HepG2 (cell line): ENCODE results near the gene PPP1R15B. TPM values are rescaled to one million over a fixed set of nuclear protein-coding genes. Genes with fewer than 3 reads are reported as not detected.
A peak's percentile ranks its signal among the peaks of the same experiment; 100 is the strongest.

Experiments used
- ESRRA ChIP-seq: sonication (generic); formaldehyde crosslinking; IDR thresholded peaks from 2 replicates; pipeline ENCODE4 v1.5.1; 2020; ENCODE audit warnings: mild to moderate bottlenecking, low read depth, missing genetic modification reagents
- FOXA3 ChIP-seq: IDR thresholded peaks from 2 replicates; pipeline ENCODE4 v1.6.1; 2016; ENCODE audit warnings: missing genetic modification reagents, missing compliant biosample characterization
- FOXM1 ChIP-seq: sonication (generic); formaldehyde crosslinking; IDR thresholded peaks from 2 replicates; pipeline ENCODE4 v1.5.0; 2020; ENCODE audit warnings: missing genetic modification reagents
- KAT2B ChIP-seq: fragments of 150-350 bp; IDR thresholded peaks from 2 replicates; pipeline ENCODE4 v1.6.1; 2014; ENCODE audit warnings: low read depth, low read length, borderline replicate concordance
- KLF9 ChIP-seq: IDR thresholded peaks from 2 replicates; pipeline ENCODE4 v1.6.1; 2016; ENCODE audit warnings: low read depth
- LCORL ChIP-seq, 2 experiments: fragments of 450-650 bp in 1 of 2; sonication (generic) in 1 of 2; formaldehyde crosslinking in 1 of 2; IDR thresholded peaks; 2 replicates each; pipeline versions ENCODE4 v1.5.0 to v1.6.1; 2017 to 2020; ENCODE audit warnings: antibody characterized with exemption in 1 of 2, missing genetic modification reagents in 1 of 2
- MBNL3 ChIP-seq: fragments of 250-450 bp; sonication (Bioruptor Pico); conservative IDR thresholded peaks from 2 replicates; pipeline ENCODE4 v1.8.0; 2022; ENCODE audit warnings: mild to moderate bottlenecking, inconsistent platforms
- MEIS2 ChIP-seq: sonication (generic); formaldehyde crosslinking; IDR thresholded peaks from 2 replicates; pipeline ENCODE4 v1.9.0; 2021; ENCODE audit warnings: mild to moderate bottlenecking, missing genetic modification reagents
- NR2F6 ChIP-seq, 2 experiments: IDR thresholded peaks; 2 replicates each; pipeline ENCODE4 v1.6.1; 2016; ENCODE audit warnings: antibody characterized with exemption in 1 of 2, mild to moderate bottlenecking in 1 of 2
- REXO4 ChIP-seq: sonication (generic); formaldehyde crosslinking; IDR thresholded peaks from 2 replicates; pipeline ENCODE4 v1.8.0; 2022; ENCODE audit warnings: missing genetic modification reagents, mild to moderate bottlenecking, borderline replicate concordance
- SMAD1 ChIP-seq: sonication (generic); formaldehyde crosslinking; IDR thresholded peaks from 2 replicates; pipeline ENCODE4 v1.4.0; 2020; ENCODE audit warnings: missing genetic modification reagents, low read depth, mild to moderate bottlenecking, borderline replicate concordance
- SNAPC2 ChIP-seq: sonication (generic); formaldehyde crosslinking; IDR thresholded peaks from 2 replicates; pipeline ENCODE4 v1.8.1; 2022; ENCODE audit warnings: mild to moderate bottlenecking, missing genetic modification reagents
- SRSF4 ChIP-seq: fragments of 200-400 bp; formaldehyde crosslinking; IDR thresholded peaks from one replicate; pipeline ENCODE4 v1.6.1; 2018; ENCODE audit warnings: mild to moderate bottlenecking, low read depth, low read length, moderate library complexity; ENCODE audit not compliant: poor library complexity, severe bottlenecking
- TOE1 ChIP-seq: sonication (generic); formaldehyde crosslinking; IDR thresholded peaks from 2 replicates; pipeline ENCODE4 v1.4.0; 2020; ENCODE audit warnings: mild to moderate bottlenecking, missing genetic modification reagents
- XBP1 ChIP-seq: sonication (generic); formaldehyde crosslinking; IDR thresholded peaks from 2 replicates; pipeline ENCODE4 v1.5.0; 2020; ENCODE audit warnings: missing genetic modification reagents
- ZNF180 ChIP-seq: sonication (generic); formaldehyde crosslinking; IDR thresholded peaks from 2 replicates; pipeline ENCODE4 v1.4.0; 2020; ENCODE audit warnings: low read depth, missing genetic modification reagents, borderline replicate concordance
- ZNF557 ChIP-seq: sonication (generic); formaldehyde crosslinking; IDR thresholded peaks from 2 replicates; pipeline ENCODE4 v1.4.0; 2020; ENCODE audit warnings: missing genetic modification reagents
- ZNF724P ChIP-seq: sonication (generic); formaldehyde crosslinking; IDR thresholded peaks from 2 replicates; pipeline ENCODE4 v1.8.0; 2022; ENCODE audit warnings: missing genetic modification reagents, borderline replicate concordance
- ZNF780A ChIP-seq: sonication (generic); formaldehyde crosslinking; IDR thresholded peaks from 2 replicates; pipeline ENCODE4 v1.8.0; 2022; ENCODE audit warnings: mild to moderate bottlenecking, missing genetic modification reagents, moderate library complexity
- polyA plus RNA-seq, 8 experiments: library from polyadenylated mRNA; depleted of rRNA in 3 of 8; stranded (reverse) in 7 of 8; unstranded in 1 of 8; fragments of >200 nt; fragmentation: Illumina TruSeq in 4 of 8; extraction: Trizol in 4 of 8; gene quantifications; 2 replicates each; pipeline versions ENCODE4 v1.2.1 to v1.2.3, GENCODE V29; 2011 to 2016; ENCODE audit warnings: low read depth in 4 of 8, missing spikeins in 1 of 8, mixed read lengths in 1 of 8; ENCODE audit not compliant: insufficient read depth in 1 of 8
- total RNA-seq, 5 experiments: library from RNA; depleted of rRNA; stranded (reverse); fragments of >200 nt; fragmentation: Illumina TruSeq; extraction: Trizol; gene quantifications; 2 replicates each; pipeline ENCODE4 v1.2.3, GENCODE V29; 2016; ENCODE audit warnings: low read depth in 1 of 5
- TF ChIP-seq, protein P1 (sequence below): sonication (generic); formaldehyde crosslinking; conservative IDR thresholded peaks from 2 replicates; pipeline ENCODE4 v1.4.0; 2020; ENCODE audit warnings: missing genetic modification reagents
- TF ChIP-seq, protein P2 (sequence below): sonication (generic); formaldehyde crosslinking; IDR thresholded peaks from 2 replicates; pipeline ENCODE4 v1.4.0; 2020; ENCODE audit warnings: mild to moderate bottlenecking, low read depth, missing genetic modification reagents
- TF ChIP-seq, protein P3 (sequence below): sonication (generic); formaldehyde crosslinking; IDR thresholded peaks from 2 replicates; pipeline ENCODE4 v1.5.0; 2020; ENCODE audit warnings: mild to moderate bottlenecking, missing genetic modification reagents

PPP1R15B gene
- total and polyA plus RNA-seq, 2 of the 13 experiments (the other 11 are each of a cell fraction or from before 2014, with no cell fraction given), result 13.4 to 23.8 TPM

DNA sequence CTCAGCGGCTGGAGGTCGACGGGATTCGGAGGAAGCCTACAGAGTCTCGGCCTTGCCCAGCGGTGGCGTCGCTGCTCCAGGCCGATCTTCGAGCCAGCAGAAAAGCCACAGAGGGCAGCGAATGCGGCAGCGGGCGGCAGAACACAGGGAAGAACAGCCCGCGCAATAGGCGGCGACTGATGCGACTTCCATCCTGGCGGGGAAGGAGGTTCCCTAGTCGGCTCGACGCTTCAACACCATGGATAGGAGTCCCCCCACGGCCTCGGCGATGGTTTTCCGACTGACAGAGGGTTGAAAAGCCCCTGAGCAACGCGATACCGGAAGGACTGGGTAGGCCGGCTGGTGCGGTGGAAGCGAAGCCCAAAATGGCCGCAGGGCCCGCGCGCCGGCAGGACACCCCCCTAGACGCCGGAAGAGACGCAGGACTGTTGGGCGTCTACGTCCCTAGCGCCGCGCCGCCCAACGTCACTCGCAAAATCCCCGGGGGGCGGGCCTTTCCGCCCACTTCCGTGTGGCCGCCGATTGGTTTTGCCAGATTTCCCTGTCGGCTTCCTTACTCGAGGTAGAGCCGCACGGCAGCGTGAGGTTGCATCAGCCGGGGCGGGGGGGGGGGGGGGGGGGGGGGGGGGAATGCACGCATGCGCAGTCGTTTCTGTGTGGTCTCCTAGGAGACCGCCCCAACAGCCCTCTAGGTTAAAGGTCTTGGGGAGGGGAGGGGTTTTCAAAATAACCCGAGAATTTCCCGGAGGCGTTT, at the start of gene PPP1R15B (continued):
- TF ChIP-seq LCORL (IDR thresholded peaks at IDR 0.05), result no peak
- TF ChIP-seq LCORL (CRISPR knock-in tag; IDR thresholded peaks at IDR 0.05), result peak; percentile 39; the same call in 1 of the 2 replicates
- TF ChIP-seq TOE1, result 0 out of 2 replicates have a peak, but pooled peaks have one; percentile 42
- TF ChIP-seq, protein P1, sequence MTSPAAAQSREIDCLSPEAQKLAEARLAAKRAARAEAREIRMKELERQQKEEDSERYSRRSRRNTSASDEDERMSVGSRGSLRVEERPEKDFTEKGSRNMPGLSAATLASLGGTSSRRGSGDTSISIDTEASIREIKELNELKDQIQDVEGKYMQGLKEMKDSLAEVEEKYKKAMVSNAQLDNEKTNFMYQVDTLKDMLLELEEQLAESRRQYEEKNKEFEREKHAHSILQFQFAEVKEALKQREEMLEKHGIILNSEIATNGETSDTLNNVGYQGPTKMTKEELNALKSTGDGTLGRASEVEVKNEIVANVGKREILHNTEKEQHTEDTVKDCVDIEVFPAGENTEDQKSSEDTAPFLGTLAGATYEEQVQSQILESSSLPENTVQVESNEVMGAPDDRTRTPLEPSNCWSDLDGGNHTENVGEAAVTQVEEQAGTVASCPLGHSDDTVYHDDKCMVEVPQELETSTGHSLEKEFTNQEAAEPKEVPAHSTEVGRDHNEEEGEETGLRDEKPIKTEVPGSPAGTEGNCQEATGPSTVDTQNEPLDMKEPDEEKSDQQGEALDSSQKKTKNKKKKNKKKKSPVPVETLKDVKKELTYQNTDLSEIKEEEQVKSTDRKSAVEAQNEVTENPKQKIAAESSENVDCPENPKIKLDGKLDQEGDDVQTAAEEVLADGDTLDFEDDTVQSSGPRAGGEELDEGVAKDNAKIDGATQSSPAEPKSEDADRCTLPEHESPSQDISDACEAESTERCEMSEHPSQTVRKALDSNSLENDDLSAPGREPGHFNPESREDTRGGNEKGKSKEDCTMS (CRISPR knock-in tag), result no peak
- TF ChIP-seq, protein P2, sequence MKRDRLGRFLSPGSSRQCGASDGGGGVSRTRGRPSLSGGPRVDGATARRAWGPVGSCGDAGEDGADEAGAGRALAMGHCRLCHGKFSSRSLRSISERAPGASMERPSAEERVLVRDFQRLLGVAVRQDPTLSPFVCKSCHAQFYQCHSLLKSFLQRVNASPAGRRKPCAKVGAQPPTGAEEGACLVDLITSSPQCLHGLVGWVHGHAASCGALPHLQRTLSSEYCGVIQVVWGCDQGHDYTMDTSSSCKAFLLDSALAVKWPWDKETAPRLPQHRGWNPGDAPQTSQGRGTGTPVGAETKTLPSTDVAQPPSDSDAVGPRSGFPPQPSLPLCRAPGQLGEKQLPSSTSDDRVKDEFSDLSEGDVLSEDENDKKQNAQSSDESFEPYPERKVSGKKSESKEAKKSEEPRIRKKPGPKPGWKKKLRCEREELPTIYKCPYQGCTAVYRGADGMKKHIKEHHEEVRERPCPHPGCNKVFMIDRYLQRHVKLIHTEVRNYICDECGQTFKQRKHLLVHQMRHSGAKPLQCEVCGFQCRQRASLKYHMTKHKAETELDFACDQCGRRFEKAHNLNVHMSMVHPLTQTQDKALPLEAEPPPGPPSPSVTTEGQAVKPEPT (CRISPR knock-in tag), result 0 out of 2 replicates have a peak, but pooled peaks have one; percentile 31
- TF ChIP-seq, protein P3, sequence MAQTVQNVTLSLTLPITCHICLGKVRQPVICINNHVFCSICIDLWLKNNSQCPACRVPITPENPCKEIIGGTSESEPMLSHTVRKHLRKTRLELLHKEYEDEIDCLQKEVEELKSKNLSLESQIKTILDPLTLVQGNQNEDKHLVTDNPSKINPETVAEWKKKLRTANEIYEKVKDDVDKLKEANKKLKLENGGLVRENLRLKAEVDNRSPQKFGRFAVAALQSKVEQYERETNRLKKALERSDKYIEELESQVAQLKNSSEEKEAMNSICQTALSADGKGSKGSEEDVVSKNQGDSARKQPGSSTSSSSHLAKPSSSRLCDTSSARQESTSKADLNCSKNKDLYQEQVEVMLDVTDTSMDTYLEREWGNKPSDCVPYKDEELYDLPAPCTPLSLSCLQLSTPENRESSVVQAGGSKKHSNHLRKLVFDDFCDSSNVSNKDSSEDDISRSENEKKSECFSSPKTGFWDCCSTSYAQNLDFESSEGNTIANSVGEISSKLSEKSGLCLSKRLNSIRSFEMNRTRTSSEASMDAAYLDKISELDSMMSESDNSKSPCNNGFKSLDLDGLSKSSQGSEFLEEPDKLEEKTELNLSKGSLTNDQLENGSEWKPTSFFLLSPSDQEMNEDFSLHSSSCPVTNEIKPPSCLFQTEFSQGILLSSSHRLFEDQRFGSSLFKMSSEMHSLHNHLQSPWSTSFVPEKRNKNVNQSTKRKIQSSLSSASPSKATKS (CRISPR knock-in tag), result no peak
- no peak for TF ChIP-seq KLF9 (CRISPR knock-in tag)
- no peak for TF ChIP-seq KAT2B
- 0 out of 2 replicates have a peak, but pooled peaks have one; percentile 28 for TF ChIP-seq MEIS2 (CRISPR knock-in tag)
- no peak for TF ChIP-seq ZNF180 (CRISPR knock-in tag)
- TF ChIP-seq NR2F6 (IDR thresholded peaks at IDR 0.05), result peak; percentile 69; the same call in 1 of the 2 replicates
- TF ChIP-seq NR2F6 (CRISPR knock-in tag; IDR thresholded peaks at IDR 0.05), result peak; percentile 50; the same call in 1 of the 2 replicates
- TF ChIP-seq FOXM1, result no peak
- 0 out of 2 replicates have a peak, but pooled peaks have one; percentile 44 for TF ChIP-seq ZNF557 (CRISPR knock-in tag)
- TF ChIP-seq FOXA3 (CRISPR knock-in tag), result peak; percentile 11; the same call in 1 of the 2 replicates
- peak; percentile 68; the same call in 1 of the 2 replicates for TF ChIP-seq SMAD1 (CRISPR knock-in tag)
- TF ChIP-seq XBP1, result no peak
- TF ChIP-seq ESRRA (CRISPR knock-in tag), result peak; percentile 55; the same call in 1 of the 2 replicates
- TF ChIP-seq ZNF780A (CRISPR knock-in tag), result no peak
- no peak for TF ChIP-seq MBNL3 (CRISPR knock-in tag)
- no peak for TF ChIP-seq ZNF724P
- no peak for TF ChIP-seq REXO4 (CRISPR knock-in tag)
- TF ChIP-seq SRSF4, result no peak
- no peak for TF ChIP-seq SNAPC2 (CRISPR knock-in tag)
